ENCODE measurements around the gene CYTH1.

Gene CYTH1

DNA sequence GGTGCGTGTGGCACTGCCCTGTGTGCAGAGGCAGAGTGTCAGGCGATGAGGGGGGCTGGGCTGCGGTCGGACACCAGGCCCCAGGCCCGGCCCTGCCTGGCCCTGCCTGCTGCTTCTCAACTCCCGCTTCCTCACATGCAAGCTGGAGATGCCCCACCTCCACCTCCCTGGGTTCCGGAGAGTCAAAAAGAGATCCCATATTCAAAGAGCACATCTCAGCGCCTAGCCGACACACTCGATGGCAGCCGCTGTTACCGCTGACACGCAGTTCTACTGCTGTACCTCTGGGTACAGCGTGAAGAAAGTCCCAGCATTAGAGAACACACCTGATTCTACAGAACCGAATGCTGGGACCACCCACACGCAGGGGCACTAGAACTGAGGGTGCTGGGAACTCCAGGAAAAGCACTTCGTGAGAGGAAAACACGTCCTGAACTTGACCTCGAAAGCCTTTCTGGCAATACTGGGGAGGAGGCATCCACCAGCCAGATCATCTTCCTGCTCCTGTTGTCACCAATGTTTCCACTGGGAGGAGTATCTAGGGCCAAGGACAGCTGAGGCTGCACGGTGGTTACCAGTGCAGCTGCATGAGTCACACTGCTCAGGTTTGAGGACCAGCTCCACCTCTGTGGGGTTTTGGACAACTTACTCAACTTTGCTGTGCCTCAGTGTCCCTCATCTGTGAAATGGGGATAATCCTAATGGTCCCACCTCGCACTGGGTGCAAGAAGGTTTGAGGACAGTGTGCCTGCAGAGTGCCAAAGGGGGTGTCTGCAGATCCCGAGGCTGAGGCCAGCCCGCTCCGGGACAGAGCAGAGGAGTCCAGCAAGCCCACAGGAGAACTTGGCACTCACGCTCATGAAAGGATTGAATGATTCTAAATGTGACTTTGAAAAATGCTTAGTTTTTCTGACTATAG lies 104.5 kb downstream of the CYTH1 start:
- TF ChIP-seq GLIS3 (CRISPR knock-in tag; IDR thresholded peaks at IDR 0.05) (no peak), ZNF565 (CRISPR knock-in tag; conservative IDR thresholded peaks at IDR 0.05; ENCODE audit: low read depth) (no peak), TCF4 (CRISPR knock-in tag; IDR thresholded peaks at IDR 0.05; ENCODE audit: borderline replicate concordance) (no peak), RARB (CRISPR knock-in tag; IDR thresholded peaks at IDR 0.05) (no peak), SNAI2 (CRISPR knock-in tag; IDR thresholded peaks at IDR 0.05) (no peak), ZNF70 (CRISPR knock-in tag; IDR thresholded peaks at IDR 0.05) (no peak)
- ATAC-seq, result no peak

DNA sequence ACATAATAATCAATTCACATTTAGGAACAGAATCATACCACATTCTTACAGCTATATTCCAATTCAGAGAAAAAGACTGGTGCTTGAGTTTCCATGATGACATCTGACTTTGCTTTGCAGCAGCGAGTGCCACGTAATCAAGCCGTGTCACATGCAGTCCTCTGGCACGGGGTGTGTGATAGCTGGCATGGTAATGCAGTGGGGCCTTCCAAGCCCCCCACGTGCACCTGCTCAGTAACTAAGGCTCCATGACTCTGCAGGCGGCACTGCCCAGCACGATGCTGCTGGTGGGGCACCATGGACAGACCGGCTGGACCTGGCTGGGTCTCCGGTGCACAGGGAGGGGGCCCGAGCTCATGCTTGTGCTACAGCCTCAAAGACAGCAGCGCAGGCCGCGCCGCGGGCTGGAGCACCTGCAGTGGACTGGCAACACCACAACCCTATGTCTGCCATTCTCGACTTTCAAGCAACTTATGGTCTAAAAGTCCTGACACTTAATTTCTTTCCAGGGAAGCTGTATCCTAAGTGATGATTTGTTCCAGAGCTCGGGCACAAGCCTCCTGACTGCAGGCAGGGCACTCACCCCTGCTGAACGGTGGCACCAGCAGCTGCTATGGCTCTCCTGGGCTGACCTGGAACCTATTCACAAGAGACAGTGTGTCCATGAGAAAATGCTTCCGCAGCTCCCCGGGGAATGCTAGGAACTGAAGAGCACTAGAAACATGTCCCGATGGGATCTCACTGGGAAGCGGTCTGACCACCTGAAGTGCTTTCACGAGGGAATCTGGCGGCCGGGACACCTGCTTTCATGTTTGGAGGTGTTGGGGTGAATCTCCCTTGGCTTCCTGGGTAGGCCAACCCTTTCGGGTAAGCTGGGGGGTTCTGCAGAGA lies 105.4 kb downstream of the CYTH1 start:
- no peak for ATAC-seq
- TF ChIP-seq ZNF8 (CRISPR knock-in tag; IDR thresholded peaks at IDR 0.05) (no peak), ZNF70 (CRISPR knock-in tag; IDR thresholded peaks at IDR 0.05) (no peak)
- TF ChIP-seq, protein P1, sequence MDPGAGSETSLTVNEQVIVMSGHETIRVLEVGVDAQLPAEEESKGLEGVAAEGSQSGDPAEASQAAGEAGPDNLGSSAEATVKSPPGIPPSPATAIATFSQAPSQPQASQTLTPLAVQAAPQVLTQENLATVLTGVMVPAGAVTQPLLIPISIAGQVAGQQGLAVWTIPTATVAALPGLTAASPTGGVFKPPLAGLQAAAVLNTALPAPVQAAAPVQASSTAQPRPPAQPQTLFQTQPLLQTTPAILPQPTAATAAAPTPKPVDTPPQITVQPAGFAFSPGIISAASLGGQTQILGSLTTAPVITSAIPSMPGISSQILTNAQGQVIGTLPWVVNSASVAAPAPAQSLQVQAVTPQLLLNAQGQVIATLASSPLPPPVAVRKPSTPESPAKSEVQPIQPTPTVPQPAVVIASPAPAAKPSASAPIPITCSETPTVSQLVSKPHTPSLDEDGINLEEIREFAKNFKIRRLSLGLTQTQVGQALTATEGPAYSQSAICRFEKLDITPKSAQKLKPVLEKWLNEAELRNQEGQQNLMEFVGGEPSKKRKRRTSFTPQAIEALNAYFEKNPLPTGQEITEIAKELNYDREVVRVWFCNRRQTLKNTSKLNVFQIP (CRISPR knock-in tag; IDR thresholded peaks at IDR 0.05; ENCODE audit: borderline replicate concordance, low read depth), result no peak
- TF ChIP-seq, protein P2, sequence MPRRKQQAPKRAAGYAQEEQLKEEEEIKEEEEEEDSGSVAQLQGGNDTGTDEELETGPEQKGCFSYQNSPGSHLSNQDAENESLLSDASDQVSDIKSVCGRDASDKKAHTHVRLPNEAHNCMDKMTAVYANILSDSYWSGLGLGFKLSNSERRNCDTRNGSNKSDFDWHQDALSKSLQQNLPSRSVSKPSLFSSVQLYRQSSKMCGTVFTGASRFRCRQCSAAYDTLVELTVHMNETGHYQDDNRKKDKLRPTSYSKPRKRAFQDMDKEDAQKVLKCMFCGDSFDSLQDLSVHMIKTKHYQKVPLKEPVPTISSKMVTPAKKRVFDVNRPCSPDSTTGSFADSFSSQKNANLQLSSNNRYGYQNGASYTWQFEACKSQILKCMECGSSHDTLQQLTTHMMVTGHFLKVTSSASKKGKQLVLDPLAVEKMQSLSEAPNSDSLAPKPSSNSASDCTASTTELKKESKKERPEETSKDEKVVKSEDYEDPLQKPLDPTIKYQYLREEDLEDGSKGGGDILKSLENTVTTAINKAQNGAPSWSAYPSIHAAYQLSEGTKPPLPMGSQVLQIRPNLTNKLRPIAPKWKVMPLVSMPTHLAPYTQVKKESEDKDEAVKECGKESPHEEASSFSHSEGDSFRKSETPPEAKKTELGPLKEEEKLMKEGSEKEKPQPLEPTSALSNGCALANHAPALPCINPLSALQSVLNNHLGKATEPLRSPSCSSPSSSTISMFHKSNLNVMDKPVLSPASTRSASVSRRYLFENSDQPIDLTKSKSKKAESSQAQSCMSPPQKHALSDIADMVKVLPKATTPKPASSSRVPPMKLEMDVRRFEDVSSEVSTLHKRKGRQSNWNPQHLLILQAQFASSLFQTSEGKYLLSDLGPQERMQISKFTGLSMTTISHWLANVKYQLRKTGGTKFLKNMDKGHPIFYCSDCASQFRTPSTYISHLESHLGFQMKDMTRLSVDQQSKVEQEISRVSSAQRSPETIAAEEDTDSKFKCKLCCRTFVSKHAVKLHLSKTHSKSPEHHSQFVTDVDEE (CRISPR knock-in tag; IDR thresholded peaks at IDR 0.05), result no peak

DNA sequence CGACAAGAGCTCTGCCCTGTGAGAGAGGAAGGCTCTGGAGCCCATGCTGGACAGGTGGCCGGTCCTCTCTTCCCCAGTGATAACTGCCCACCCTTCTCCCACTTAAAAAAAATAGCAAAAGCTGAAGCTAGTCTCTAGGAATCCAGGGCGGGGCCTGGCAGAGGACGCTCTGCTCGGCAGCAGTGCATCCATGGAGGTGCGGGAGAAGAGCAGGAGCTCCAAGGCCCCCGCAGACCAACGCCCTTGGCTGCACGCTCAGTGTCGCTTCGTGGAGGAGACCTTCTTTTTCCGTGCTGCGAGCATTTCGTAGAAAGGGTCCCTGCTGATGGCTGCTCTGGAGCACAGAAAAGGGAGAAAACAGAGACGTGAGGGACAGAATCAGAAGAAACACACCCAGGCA lies 106.2 kb downstream of the CYTH1 start:
- TF ChIP-seq TCF4 (CRISPR knock-in tag; IDR thresholded peaks at IDR 0.05; ENCODE audit: borderline replicate concordance) (no peak), ISL1 (CRISPR knock-in tag; IDR thresholded peaks at IDR 0.05) (no peak), SNAI2 (CRISPR knock-in tag; IDR thresholded peaks at IDR 0.05) (no peak)
- TF ChIP-seq, protein P2 (CRISPR knock-in tag; IDR thresholded peaks at IDR 0.05), result no peak
- no peak for ATAC-seq

DNA sequence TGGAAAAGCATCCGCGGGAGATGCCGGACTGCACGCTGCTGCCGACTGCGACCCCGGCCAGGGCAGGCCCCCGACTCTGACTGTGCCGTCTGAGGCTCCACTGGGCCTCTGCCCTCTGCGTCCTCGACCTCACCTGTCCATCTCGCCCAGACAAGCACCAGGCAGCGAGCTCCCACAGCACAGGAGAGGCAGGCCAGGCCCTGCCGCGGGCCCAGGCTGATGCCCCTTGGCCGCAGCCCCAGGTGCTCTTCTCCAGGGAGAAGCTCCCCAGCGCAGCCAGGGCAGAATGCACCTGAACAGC lies 106.8 kb downstream of the CYTH1 start:
- no peak for ATAC-seq
- TF ChIP-seq ZNF565 (CRISPR knock-in tag; conservative IDR thresholded peaks at IDR 0.05; ENCODE audit: low read depth), result no peak
- no peak for TF ChIP-seq ZFP3 (CRISPR knock-in tag; IDR thresholded peaks at IDR 0.05)
- no peak for TF ChIP-seq OSR1 (CRISPR knock-in tag; IDR thresholded peaks at IDR 0.05)
- TF ChIP-seq, protein P3, sequence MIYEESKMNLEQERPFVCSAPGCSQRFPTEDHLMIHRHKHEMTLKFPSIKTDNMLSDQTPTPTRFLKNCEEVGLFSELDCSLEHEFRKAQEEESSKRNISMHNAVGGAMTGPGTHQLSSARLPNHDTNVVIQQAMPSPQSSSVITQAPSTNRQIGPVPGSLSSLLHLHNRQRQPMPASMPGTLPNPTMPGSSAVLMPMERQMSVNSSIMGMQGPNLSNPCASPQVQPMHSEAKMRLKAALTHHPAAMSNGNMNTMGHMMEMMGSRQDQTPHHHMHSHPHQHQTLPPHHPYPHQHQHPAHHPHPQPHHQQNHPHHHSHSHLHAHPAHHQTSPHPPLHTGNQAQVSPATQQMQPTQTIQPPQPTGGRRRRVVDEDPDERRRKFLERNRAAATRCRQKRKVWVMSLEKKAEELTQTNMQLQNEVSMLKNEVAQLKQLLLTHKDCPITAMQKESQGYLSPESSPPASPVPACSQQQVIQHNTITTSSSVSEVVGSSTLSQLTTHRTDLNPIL (CRISPR knock-in tag; IDR thresholded peaks at IDR 0.05; ENCODE audit: low read depth), result no peak

Measured in SK-N-SH treated with all-trans-retinoic acid at 6 μM for 48 hours (cell line).